ENCODE results near the gene U2SURP. TPM values are rescaled to one million over a fixed set of nuclear protein-coding genes. Genes with fewer than 3 reads are reported as not detected.
A peak's percentile ranks its signal among the peaks of the same experiment; 100 is the strongest.
"Not testable (repeated sequence)": the region's sequence is repeated elsewhere in the genome, so short reads cannot be mapped to it uniquely, and the experiment has no call there.

Gene U2SURP
- total RNA-seq, 6 experiments from 2014 or later, result 19.1 to 34.5 (median 26.9) TPM

- WGBS (ENCODE audit: insufficient coverage, low coverage, low lambda C conversion rate, missing lambda C conversion rate), result 100% methylated on average over 1 of the region's 1 CpG
- DNase-seq (no peak), ATAC-seq (no peak)
- Histone ChIP-seq H3K4me1 (peaks cover 0 to 13% (median 0%) of the 10 kb centered on the region in 4 donors), H3K4me3 (no peak overlapping the region), H3K36me3 (peaks cover 0 to 31% (median 15%) of the 10 kb centered on the region in 4 donors), H3K27me3 (no peaks in the 10 kb centered on the region), H3K9me3 (no peaks in the 10 kb centered on the region), H3K27ac (no peak overlapping the region)
- no peak for TF ChIP-seq CTCF (IDR thresholded peaks at IDR 0.05)
- no peak for TF ChIP-seq POLR2A (IDR thresholded peaks at IDR 0.05)
- intact Hi-C loops (cut with DNase I), result no loop called here
Measured at GRCh38 chr3:143041903-143042302, 40.5 kb downstream of the U2SURP start.

GRCh38 chr3:143045639-143046038 is 44.3 kb downstream of the U2SURP start:
- WGBS (ENCODE audit: insufficient coverage, low coverage, low lambda C conversion rate, missing lambda C conversion rate), result 63% methylated on average over 2 of the region's 2 CpGs
- Histone ChIP-seq H3K9me3 (no peaks in the 10 kb centered on the region), H3K4me1 (peaks cover 0 to 13% (median 0%) of the 10 kb centered on the region in 4 donors), H3K36me3 (peaks cover 0 to 19% (median 12%) of the 10 kb centered on the region in 4 donors), H3K27me3 (no peaks in the 10 kb centered on the region), H3K4me3 (no peak overlapping the region), H3K27ac (no peak overlapping the region)
- TF ChIP-seq CTCF (IDR thresholded peaks at IDR 0.05) (no peak), POLR2A (IDR thresholded peaks at IDR 0.05) (no peak)
- intact Hi-C loops (cut with DNase I), result no loop called here
- DNase-seq (no peak), ATAC-seq (peak; percentile 37 to 80 (median 60))

DNA sequence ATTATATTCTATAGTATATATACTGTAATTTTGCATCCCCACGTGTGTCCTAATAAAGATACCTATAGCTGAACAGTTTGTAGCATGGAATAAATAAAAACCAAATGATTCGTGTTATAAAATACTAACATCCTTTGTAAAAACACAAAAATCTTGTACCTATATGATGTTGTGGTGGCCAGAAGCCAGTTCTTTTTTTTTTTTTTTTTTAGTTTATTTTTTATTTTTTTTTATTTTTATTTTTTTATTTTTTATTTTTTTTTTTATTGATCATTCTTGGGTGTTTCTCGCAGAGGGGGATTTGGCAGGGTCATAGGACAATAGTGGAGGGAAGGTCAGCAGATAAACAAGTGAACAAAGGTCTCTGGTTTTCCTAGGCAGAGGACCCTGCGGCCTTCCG is 44.7 kb downstream of the U2SURP start:
- 81% methylated on average over 5 of the region's 5 CpGs for WGBS (ENCODE audit: insufficient coverage, low coverage, low lambda C conversion rate, missing lambda C conversion rate)
- H3K4me3 ChIP-seq; H3K9me3 ChIP-seq; ATAC-seq; intact Hi-C loops (cut with DNase I); H3K27ac ChIP-seq; H3K27me3 ChIP-seq; DNase-seq: not testable (repeated sequence)
- Histone ChIP-seq H3K36me3 (peaks cover 0 to 24% (median 13%) of the 10 kb centered on the region in 4 donors), H3K4me1 (peaks cover 0 to 13% (median 0%) of the 10 kb centered on the region in 4 donors)

DNA sequence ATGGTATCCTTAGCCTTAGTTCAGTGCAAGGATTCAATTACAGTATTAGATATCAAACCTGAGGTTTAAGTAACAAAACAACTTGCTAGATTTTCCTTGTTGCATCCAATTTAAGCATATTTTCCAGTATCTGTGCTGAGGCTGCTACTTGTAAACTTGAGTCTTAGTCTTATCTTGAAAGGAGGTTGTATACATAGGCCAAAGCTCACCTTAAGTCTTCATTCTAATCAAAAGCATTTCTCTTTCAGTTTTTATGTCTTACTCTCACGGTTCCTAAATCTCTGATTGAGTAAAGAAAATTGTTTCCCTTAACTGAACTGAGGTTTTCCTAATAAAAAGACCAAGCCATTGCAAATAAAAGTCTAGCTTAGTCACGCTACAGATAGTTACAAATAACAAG is 52.6 kb downstream of the U2SURP start:
- Histone ChIP-seq H3K27me3 (no peaks in the 10 kb centered on the region), H3K9me3 (no peaks in the 10 kb centered on the region), H3K4me3 (no peak overlapping the region), H3K4me1 (no peaks in the 10 kb centered on the region), H3K27ac (no peak overlapping the region), H3K36me3 (peaks cover 0 to 57% (median 14%) of the 10 kb centered on the region in 4 donors)
- DNase-seq (no peak), ATAC-seq (no peak)
- TF ChIP-seq CTCF (IDR thresholded peaks at IDR 0.05) (no peak), POLR2A (IDR thresholded peaks at IDR 0.05) (no peak)
- WGBS (ENCODE audit: insufficient coverage, low coverage, low lambda C conversion rate, missing lambda C conversion rate), result 91% methylated on average over 2 of the region's 2 CpGs
- intact Hi-C loops (cut with DNase I), result no loop called here

DNA sequence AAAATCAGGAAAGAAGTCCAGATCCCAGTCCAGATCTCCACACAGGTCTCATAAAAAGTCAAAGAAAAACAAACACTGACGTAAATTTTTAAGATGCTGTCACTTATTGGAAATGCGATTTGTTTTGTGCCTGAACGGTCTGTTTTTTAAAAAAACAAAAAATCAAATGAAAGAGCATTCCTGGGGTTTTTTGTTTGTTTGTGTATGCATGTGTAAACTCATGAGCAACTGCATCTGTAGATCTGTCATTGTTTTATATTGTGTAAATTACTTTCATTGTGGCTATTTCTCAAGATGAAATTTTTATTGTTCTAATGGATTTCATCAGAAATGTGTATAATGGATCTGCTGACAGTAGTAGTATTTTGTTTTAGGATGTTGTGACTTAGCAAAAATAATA is 55.0 kb downstream of the U2SURP start:
- peaks cover 0 to 47% (median 13%) of the 10 kb centered on the region in 4 donors for H3K36me3 ChIP-seq
- H3K4me3 ChIP-seq, result no peak overlapping the region
- no peak for DNase-seq
- 98% methylated on average over 3 of the region's 3 CpGs for WGBS (ENCODE audit: insufficient coverage, low coverage, low lambda C conversion rate, missing lambda C conversion rate)
- no peaks in the 10 kb centered on the region for H3K9me3 ChIP-seq
- no peak for ATAC-seq
- intact Hi-C loops (cut with DNase I), result no loop called here
- H3K4me1 ChIP-seq, result peaks cover 0 to 5% (median 2%) of the 10 kb centered on the region in 4 donors
- no peaks in the 10 kb centered on the region for H3K27me3 ChIP-seq
- no peak overlapping the region for H3K27ac ChIP-seq
- TF ChIP-seq POLR2A (IDR thresholded peaks at IDR 0.05) (no peak), CTCF (IDR thresholded peaks at IDR 0.05) (no peak)

Data from right lobe of liver (tissue), 6 donors.